Measurements from ENCODE around the gene CSNK1G3.

CSNK1G3 gene

GRCh38 chr5:123545506-123545905 lies 33.5 kb downstream of the CSNK1G3 start:
- Histone ChIP-seq H3K9me3 (no peaks in the 10 kb centered on the region), H3K4me3 (ENCODE audit: low read depth in 1 of 2, low read length in 1 of 2) (no peak overlapping the region), H3K4me1 (ENCODE audit: control insufficient read depth in 1 of 2, insufficient read depth in 1 of 2, low read depth in 1 of 2, low read length in 1 of 2) (no peaks in the 10 kb centered on the region), H3K27ac (no peak overlapping the region), H3K36me3 (no peaks in the 10 kb centered on the region), H3K27me3 (no peaks in the 10 kb centered on the region)
- no peak for TF ChIP-seq CTCF (IDR thresholded peaks at IDR 0.05)

DNA sequence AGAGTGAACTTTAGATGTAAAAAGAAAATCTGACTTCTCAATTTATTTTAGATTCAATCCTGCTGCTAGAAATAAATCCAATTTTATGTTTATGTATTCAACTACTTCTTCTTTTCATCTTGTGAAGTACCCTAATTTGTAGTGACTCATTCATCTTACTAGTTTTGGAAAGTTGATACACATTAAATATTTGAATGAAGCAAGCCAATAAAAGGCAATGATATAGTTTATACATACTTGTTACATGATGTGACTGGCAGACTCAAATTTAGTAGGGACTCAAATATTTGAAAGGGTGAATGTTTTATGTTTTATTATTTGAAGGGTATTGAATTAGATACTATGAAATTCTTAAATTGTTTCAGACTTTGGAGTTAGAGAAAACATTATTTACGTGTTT lies 34.7 kb downstream of the CSNK1G3 start:
- no peaks in the 10 kb centered on the region for H3K27me3 ChIP-seq
- H3K27ac ChIP-seq = no peak overlapping the region
- no peak overlapping the region for H3K4me3 ChIP-seq (ENCODE audit: low read depth in 1 of 2, low read length in 1 of 2)
- H3K9me3 ChIP-seq = no peaks in the 10 kb centered on the region
- H3K36me3 ChIP-seq = no peaks in the 10 kb centered on the region
- TF ChIP-seq CTCF (IDR thresholded peaks at IDR 0.05) = no peak
- H3K4me1 ChIP-seq (ENCODE audit: control insufficient read depth in 1 of 2, insufficient read depth in 1 of 2, low read depth in 1 of 2, low read length in 1 of 2) = no peaks in the 10 kb centered on the region

- Histone ChIP-seq H3K4me3 (ENCODE audit: low read depth in 1 of 2, low read length in 1 of 2) (no peak overlapping the region), H3K27ac (no peak overlapping the region)
- TF ChIP-seq CTCF (IDR thresholded peaks at IDR 0.05) = no peak
Observed at GRCh38 chr5:123549256-123549904, 37.4 kb downstream of the CSNK1G3 start.

DNA sequence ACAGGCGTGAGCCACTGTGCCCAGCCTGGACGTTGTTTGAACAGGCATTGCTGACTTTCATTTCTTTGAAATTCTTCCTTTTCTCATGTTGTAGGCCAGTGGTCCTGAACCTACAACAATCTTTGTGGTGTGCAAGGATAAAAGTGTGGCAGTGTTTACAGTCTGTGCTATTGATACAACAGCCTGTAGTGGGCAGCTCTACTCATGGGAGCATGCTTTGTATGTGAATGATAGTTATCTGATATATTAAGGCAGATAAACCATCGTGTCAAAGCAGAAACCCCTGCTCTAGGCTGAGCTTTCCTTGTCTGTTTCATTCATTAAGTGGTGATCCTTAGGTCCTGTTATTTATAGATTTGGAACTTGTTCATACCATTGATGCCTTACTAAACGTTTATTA lies 42.6 kb downstream of the CSNK1G3 start:
- Histone ChIP-seq H3K27ac (no peak overlapping the region), H3K9me3 (no peaks in the 10 kb centered on the region), H3K4me1 (ENCODE audit: control insufficient read depth in 1 of 2, insufficient read depth in 1 of 2, low read depth in 1 of 2, low read length in 1 of 2) (no peaks in the 10 kb centered on the region), H3K4me3 (ENCODE audit: low read depth in 1 of 2, low read length in 1 of 2) (no peak overlapping the region), H3K36me3 (no peaks in the 10 kb centered on the region), H3K27me3 (no peaks in the 10 kb centered on the region)
- TF ChIP-seq CTCF (IDR thresholded peaks at IDR 0.05) = no peak

More at GRCh38 chr5:123549256-123549904, 37.4 kb downstream of the CSNK1G3 start:
- H3K9me3 ChIP-seq = no peaks in the 10 kb centered on the region
- H3K27me3 ChIP-seq = no peaks in the 10 kb centered on the region
- no peaks in the 10 kb centered on the region for H3K36me3 ChIP-seq
- no peaks in the 10 kb centered on the region for H3K4me1 ChIP-seq (ENCODE audit: control insufficient read depth in 1 of 2, insufficient read depth in 1 of 2, low read depth in 1 of 2, low read length in 1 of 2)

DNA sequence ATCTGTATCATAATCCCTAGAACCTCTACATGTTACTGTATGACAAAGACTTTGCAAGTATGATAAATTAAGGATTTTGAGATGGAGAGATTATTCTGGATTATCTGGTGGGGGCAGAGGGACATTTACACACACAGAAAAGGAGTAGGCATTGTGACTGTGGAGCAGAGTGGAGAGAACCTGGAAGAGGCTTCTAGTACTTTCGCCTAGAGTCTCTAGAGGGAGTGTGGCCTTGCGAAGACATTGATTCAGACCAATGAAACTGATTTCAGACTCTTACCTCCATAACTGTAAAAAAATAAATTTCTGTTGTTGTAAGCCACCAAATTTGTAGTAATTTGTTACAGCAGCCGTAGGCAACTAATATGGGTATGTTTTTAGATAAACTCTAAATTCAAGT lies 45.9 kb downstream of the CSNK1G3 start:
- Histone ChIP-seq H3K27ac (no peak overlapping the region), H3K4me1 (ENCODE audit: control insufficient read depth in 1 of 2, insufficient read depth in 1 of 2, low read depth in 1 of 2, low read length in 1 of 2) (no peaks in the 10 kb centered on the region), H3K9me3 (no peaks in the 10 kb centered on the region), H3K36me3 (no peaks in the 10 kb centered on the region), H3K4me3 (ENCODE audit: low read depth in 1 of 2, low read length in 1 of 2) (no peak overlapping the region), H3K27me3 (no peaks in the 10 kb centered on the region)
- no peak for TF ChIP-seq CTCF (IDR thresholded peaks at IDR 0.05)
